NCI-H82 treated with DMSO at 0.1 percent for 48 hours (cell line): ENCODE data around the gene BRD9.
"Not testable (repeated sequence)": the region's sequence is repeated elsewhere in the genome, so short reads cannot be mapped to it uniquely, and the experiment has no call there.

Source experiments
- DNase-seq: peaks from one replicate; lab custom pipeline; 2025; ENCODE audit not compliant: unreplicated experiment; lab: John Stamatoyannopoulos, UW

The BRD9 gene

DNA sequence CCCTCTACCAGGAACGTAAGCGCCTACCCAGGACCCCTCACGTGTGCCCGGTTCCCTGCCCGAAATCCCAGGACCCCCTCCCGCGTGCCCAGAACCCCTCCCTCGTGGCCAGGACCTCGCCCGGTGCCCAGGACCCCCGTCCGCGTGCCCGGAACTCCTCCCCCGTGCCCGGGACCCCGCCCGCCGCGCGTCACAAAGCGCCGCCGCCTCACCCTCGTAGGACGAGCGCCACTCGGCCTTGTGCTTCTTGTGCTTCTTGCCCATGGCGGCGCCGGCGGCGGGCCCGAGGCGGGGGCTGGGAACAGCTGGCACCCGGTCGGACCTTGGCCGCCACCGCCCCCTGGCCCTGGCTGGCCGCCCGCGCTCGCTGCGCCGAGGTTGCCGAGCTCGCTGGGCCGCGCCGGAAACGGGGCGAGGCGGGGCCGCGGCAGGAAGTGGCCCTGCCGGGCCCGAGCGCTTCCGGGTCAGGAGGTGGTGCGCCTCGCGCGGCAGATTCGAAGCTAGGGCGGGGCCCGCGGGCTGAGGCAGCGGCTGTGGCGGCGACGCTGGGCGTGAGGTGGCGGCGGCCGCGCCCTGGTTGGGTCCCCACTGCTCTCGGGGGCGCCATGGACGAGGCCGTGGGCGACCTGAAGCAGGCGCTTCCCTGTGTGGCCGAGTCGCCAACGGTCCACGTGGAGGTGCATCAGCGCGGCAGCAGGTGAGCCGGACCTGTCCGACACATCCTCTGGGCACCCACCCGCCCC, at the start of gene BRD9, which contains the start of gene TRIP13:
Gene BRD9 (minus strand): TSS at position 408 of the 743 bp plus-strand sequence. CDS start 144 bp downstream, at position 264.
Gene TRIP13 (plus strand): TSS at position 491 of the 743 bp plus-strand sequence. CDS start 115 bp downstream, at position 606.
- DNase-seq: no peak

DNA sequence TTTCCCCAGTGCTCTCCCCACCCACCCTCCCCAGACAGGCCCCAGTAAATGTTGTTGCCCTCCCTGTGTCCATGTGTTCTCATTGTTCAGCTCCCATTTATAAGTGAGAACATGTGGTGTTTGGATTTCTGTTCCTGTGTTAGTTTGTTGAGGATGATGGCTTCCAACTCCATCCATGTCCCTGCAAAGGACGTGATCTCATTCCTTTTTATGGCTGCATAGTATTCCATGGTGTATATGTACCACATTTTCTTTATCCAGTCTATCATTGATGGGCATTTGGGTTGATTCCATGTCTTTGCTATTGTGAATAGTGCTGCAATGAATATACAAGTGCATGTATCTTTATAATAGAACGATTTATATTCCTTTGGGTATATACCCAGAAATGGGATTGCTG, 48.1 kb upstream of the BRD9 start:
- DNase-seq: not testable (repeated sequence)

DNA sequence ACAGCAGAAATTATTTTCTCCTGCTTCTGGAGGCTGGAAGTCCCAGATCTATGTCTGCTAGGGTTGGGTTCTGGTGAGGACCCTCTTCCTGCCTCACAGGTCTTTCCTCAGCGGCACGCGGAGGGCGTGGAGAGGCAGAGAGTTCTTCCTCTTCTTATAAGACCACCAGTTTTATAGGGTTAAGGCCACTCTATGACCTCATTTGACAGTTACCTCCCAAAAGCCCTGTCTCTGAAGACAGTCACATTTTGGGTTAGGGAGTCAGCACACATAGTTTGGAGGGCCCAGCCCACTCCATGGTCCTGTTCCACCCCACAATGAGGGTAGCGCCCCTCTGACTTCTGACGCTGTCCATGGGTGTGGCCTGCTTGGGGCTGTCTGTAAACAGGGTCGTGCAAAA, 46.8 kb upstream of the BRD9 start:
- DNase-seq: no peak

DNA sequence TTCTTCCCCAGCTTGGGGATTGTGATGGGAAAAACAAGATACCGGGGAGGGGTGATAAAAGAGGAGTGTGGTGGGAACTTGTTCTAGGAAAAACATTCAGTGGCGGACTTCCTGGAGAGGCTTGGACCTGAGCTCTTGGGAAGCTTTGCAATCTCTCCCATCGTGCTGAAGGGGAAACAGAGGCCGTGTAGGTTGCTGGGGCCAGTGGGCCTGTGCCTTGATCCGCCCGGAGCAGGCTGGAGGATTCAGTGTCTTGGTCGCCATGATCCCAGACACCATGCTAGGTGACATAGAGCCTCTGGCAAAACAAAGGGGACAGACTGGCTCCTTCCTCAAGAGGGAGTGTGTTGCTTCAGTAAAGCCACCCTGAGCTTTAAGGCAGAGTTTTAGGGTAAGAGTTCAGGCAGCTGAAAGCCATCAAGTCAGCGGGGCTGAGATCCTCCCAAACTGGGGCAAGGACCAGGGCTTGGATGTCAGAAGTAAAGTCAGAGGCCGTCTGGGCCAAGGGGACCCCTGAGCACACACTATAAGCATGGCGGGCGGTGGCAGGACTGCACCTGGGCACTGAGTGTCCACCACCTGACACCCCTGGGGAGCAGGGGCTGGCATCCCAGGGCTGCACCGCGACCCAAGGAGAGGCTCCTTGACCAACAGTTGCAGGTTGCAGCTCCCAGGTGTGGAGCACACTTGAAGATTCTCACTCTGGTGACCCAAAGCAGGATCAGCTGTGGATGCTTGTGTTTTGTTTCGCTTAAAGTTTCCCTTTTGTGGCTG, 44.7 kb upstream of the BRD9 start:
- no peak for DNase-seq

DNA sequence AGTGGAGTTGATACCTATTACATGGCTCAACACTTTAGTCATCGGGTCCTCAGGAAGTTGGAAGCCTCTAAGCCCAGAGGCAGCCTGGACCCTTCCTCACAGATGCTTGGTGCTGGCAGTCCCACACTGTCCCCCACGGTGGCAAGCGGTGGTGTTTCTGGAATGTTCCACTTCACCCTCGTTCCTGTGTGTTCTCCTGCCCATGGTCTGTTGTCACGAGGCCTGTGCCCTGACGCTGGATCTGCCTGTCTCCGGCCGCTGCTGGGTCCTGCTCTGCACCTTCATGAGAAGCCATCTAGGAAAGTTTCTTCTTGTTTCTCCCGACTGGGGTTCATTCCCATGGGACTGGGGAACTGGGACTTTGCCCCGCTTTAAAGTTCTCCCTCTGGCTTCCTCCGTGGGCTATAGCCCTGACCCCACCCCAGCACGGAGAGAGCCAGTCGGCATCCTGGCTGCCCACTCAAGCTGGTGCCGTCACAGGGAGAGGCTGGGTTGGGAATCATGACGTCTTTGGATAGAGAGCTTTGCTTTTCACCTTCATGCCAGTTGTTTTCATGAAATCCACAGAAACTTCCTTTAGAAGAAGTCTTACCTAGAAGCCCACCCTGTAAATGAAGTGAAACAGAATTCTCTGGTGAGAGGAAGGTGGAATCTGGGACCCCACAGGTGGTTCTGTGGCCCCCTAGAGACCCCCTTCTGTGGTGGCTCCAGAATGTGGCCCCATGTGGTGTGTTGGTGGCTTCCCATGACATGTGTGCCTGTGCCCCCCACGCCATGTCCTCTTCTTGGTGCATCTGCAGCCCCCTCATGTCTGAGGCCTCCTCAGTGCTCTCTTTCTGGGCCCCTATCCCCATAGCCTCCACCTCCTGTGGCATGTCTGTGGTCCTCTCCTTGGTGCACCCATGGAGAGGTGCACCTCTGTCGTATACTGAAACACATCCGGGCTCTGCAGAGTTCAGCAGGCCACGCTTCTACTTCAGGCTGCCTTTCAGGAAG, 43.8 kb upstream of the BRD9 start:
- no peak for DNase-seq

DNA sequence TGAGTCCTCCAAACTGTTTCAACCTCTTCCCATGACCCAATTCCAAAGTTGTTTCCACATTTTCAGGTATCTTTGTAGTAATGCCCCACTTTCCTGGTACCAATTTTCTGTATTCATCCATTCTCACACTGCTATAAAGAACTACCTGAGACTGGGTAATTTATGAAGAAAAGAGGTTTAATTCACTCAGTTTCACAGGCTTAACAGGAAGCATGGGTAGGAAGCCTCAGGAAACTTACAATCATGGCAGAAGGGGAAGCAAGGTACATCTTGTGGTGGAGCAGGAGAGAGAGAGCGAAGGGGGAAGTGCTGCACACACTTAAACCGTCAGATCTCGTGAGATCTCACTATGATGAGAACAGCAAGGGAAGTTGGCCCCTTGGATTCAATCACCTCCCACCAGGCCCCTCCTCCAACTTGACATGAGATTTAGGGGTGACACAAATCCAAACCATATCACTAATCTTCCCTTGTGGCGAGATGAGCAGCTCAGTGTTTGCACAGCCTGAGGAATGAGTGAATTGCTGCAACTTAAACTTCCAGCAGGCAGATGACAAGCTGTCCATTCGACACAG, 43.0 kb upstream of the BRD9 start:
- no peak for DNase-seq

DNA sequence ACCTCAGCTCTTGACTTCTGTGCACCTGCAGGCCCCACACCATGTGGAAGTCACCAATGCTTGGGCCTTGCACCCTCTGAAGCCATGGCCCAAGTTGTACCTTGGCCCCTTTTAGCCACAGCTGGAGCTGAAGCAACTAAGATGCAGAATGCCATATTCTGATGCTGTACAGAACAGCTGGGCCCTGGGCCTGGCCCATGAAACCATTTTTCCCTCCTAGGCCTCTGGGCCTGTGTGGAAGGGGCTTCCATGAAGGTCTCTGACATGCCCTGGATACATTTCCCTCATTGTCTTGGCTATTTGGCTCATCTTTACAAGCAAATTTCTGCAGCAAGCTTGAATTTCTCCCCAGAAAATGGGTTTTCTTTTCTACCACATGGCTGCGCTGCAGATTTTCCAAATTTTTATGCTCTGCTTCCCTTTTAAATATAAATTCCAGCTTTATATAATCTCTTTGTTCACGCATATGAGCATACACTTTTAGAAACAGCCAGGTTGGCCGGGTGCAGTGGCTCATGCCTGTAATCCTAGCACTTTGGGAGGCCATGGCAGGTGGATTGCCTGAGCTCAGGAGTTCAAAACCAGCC, 41.9 kb upstream of the BRD9 start:
- DNase-seq: not testable (repeated sequence)

DNA sequence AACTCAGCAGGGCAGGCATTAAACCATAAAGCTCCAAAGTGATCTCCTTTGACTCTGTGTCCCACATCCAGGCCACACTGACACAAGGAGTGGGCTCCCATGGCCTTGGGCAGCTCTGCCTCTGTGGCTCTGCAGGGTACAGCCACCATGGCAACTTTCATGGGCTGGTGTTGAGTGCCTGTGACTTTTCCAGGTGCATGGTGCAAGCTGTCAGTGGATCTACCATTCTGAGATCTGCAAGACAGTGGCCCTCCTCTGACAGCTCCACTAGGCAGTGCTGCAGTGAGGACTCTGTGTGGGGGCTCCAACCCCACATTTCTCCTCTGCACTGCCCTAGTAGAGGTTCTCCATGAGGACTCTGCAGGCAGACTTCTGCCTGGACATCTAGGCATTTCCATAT, 41.4 kb upstream of the BRD9 start:
- DNase-seq: not testable (repeated sequence)

DNA sequence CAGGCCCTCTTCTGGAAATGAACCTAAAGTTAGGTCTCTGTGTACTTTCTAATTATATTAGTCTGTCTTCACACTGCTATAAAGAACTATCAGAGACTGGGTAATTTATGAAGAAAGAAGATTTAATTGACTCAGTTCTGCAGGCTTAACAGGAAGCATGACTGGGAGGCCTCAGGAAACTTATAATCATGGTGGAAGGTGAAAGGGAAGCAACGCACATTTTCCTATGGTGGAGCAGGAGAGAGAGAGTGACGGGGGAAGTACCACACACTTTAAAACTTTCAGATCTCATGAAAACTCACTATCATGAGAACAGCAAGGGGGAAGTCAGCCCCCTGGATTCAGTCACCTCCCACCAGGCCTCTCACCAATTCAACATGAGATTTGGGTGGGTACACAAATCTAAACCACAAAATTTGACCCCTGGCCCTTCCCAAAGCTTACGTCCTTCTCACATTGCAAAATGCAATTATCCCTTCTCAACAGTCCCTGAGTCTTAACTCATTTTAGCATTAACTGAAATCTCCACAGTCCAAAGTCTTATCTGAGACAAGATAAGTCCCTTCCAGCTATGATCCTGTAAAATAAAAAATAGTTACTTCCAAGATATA, 40.8 kb upstream of the BRD9 start:
- DNase-seq: no peak

DNA sequence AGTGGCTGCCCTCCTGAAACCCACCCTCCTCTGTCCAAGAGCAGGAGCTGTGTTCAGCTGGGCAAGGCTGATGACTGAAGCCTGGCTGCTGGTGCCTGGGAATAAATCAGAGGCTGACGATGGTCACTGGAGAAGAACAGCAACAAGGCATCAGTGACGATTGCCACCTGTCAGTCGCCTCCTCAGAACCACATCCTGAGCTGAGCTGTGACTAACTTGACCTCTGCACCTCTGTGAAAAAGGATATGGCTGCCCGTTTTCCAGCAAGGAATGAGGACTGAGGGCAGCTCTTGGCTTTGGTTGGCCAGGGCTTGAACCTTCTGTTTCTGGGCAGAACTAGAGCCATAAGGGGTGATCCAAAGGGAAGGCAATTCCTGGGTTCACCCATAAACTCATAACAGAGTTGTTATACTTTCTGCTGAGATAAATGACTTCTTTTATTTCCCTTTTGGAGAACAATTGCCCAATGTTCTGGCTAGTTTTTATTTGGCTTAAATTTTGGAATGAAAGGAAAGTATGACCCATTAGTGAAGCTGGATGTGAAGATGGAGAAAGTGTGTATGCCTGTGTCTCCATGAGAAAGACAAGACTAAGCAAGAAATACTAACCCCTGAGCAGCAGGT, 40.1 kb upstream of the BRD9 start:
- no peak for DNase-seq

DNA sequence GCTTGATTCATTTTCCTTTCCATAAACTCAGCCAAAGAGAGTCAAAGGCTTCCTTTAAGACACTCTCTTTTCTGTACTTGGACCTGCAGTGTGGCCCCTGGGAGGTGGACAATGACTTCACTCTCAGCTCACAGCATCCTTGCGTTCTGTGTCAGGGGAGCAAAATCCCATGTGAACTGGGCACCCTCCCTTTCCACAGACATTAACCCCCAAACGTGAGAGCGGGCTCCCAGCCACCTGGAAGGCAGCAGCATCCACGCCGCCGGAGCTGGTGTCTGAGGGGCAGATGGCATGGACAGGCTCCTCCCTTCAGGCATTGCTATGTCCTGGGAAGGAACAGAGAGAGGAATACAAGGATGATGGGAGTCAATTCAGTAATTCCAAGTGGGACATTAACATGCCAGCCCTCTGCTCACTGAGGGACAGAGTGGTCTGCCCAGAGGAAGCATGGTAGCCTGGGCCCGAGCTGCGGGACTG, 39.6 kb upstream of the BRD9 start:
- no peak for DNase-seq

DNA sequence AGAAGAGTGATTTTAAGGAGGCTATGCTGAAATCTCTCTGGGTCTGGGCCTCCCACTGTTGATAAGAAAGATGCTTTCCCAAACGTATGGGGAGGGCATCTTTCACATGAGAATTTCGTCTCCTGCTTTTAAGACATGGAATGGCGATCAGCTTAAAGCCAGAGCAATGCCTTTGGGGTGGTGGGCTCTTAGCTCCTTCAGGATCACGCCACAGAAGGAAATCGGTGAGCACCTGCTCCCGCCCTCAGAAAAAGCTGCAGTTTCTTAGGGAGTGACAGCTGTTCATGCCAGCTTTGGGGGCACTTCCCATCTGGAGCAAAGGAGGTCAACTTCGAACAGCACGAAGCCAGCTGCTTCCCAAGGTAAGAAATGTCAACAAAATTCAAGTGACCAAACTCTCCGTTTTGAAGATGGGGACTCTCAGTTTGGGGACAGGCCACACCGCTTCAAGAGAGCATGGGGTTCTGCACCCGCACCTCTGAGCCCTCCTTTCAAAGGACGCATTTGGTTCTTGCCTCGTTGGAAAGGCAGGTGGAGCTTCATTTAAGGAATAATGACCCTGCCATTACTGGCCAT, 39.1 kb upstream of the BRD9 start:
- no peak for DNase-seq

DNA sequence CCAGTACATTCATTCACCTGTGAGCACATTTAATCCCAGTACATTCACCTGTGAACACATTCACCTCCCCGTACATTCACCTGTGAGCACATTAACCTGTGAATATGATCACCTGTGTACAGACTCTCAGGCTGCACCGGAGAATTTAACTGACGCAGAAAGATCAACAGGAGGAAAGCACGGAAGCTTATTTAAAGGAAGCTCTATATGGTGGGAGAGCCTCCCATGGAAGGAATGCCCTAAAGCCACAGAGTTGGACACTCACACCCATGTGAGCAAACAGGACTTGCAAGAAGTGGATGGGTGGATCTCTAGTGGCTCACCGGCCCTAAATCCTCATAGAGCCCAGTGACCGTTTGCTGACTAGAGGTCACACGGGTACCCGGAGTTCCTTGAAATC, 38.3 kb upstream of the BRD9 start:
- DNase-seq: no peak

DNA sequence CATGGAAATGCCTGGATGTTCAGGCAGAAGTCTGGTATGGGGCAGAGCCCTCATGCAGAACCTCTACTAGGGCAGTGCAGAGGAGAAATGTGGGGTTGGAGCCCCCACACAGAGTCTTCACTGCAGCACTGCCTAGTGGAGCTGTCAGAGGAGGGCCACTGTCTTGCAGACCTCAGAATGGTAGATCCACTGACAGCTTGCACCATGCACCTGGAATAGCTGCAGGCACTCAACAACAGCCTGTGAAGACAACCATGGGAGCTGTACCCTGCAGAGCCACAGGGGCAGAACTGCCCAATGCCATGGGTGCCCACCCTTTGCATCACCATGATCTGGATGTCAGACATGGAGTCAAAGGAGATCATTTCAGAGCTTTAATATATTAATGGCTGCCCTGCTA, 37.0 kb upstream of the BRD9 start:
- no peak for DNase-seq

DNA sequence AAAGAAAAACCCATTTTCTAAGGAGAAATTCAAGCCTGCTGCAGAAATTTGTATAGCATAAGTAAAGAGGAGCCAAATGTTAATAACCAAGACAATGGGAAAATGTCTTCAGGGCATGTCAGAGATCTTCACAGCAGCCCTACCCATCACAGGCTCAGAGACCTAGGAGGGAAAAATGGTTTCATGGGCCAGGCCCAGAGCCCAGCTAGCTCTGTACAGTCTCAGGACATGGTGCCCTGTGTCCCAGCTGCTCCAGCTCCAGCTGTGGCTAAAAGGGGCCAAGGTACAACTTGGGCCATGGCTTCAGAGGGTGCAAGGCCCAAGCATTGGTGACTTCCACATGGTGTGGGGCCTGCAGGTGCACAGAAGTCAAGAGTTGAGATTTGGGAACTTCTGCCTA, 36.6 kb upstream of the BRD9 start:
- not testable (repeated sequence) for DNase-seq

DNA sequence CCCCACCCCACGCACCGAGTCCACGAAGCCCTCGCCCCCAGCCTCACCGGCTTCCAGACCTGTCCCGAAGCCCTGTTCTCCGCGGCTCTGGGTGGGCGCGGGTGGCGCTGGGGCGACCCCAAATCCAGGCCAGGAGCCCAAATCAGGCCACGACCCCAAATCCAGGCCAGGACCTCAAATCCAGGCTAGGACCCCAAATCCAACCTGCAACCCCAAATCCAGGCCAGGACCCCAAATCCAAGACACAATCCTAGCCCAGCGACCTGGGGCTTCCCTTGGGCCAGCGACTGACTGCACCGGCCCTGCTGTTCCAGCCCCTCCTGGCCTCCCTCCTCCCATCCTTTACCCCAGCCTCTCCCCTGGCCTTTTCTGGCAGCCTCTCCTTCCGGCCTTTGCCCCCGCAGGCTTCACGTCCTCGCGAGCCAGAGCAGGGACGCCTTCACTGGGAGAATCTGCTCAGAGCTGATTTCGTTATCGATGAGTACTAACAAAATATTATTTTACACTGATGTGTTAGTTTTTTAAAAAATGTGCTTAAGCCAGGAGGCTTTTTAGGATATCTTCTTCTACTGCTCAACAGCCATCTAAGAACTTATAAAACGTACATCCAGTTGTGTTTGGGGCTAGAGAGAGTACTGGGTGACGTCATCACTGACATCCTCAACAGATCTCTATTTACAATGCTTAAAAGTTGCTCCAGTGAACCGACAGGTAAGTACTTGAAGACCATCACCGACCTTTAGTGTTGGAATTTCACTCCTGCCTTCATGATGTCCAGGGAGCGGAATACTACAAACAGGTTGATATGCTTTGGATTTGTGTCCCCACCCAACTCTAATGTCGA, 34.8 kb upstream of the BRD9 start:
- DNase-seq: no peak

DNA sequence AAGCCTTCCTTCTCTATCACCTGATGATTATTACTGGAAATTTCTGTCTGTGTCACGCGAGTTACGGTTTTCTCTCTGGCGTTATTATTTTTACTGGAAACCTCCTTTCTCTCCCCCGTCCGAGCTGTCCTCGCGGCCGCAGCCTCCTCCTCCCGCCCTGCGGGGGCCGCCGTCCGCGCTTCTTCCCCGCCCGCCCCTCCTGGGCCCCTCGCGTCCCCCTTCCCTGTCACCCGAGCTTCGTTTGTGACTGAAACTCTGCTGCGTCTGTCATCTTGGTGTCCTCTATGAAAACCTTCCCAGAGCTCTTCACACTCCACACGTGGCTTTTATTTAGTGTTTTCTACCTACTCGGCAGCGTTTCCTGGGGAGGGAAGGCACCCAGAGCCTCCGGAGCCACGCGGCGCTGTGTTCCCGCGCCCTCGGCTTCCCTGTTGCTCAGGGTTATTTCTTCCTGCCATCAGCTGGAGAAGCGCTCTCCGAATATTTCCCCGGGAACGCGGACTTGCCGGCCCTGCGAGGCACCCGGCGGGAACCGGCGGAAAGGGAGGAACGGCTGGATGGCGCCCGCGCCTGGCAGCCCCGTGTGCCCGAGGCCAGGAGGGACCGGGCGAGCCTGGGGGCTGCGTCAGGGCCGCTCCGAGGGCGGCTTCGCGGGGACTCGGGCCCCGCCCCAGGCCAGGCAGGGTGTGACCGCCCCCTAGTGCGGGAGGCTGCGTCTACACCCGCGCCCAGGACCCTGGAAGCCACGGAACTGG, 34.0 kb upstream of the BRD9 start:
- no peak for DNase-seq
